Uterus (tissue), 2 donors: ENCODE results near the gene SMOC2.

ENCODE experiments used
- POLR2A ChIP-seq, 2 donors: fragments of 450-650 bp; IDR thresholded peaks; one replicate each; pipeline ENCODE4 v1.6.1; 2016; ENCODE audit warnings: antibody characterized with exemption in 2 of 2, mild to moderate bottlenecking in 1 of 2, moderate library complexity in 1 of 2
- TF ChIP-seq, protein P1 (sequence below), 4 experiments: fragments of 200-600 bp in 2 of 4; fragments of 450-650 bp in 2 of 4; sonication (generic) in 2 of 4; IDR thresholded peaks; one replicate each; pipeline ENCODE4 v1.5.1; 2016 to 2019; ENCODE audit warnings: antibody characterized with exemption in 4 of 4, mild to moderate bottlenecking in 2 of 4, moderate library complexity in 1 of 4

DNA sequence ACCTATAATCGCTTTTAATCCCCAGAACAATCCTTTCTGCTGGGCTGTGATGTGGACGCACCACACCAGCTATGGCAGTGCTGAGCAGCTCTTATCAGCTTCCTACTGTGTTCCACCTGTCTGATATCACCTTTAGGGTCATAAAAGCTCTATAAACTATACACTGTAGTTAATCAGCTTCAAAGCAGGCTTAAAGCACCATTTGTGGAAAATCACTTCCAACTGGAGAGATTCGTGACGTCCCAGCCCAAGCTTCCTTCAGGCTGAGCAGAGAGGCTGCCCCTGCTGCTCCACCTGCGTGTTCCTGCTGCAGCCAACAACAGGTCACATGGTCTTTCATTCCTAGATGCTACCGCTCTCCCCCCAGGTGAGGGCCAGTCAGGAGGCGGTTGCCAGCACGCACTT is 156.5 kb downstream of the SMOC2 start:
- no peak for TF ChIP-seq POLR2A (IDR thresholded peaks at IDR 0.05)
- TF ChIP-seq, protein P1, sequence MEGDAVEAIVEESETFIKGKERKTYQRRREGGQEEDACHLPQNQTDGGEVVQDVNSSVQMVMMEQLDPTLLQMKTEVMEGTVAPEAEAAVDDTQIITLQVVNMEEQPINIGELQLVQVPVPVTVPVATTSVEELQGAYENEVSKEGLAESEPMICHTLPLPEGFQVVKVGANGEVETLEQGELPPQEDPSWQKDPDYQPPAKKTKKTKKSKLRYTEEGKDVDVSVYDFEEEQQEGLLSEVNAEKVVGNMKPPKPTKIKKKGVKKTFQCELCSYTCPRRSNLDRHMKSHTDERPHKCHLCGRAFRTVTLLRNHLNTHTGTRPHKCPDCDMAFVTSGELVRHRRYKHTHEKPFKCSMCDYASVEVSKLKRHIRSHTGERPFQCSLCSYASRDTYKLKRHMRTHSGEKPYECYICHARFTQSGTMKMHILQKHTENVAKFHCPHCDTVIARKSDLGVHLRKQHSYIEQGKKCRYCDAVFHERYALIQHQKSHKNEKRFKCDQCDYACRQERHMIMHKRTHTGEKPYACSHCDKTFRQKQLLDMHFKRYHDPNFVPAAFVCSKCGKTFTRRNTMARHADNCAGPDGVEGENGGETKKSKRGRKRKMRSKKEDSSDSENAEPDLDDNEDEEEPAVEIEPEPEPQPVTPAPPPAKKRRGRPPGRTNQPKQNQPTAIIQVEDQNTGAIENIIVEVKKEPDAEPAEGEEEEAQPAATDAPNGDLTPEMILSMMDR (IDR thresholded peaks at IDR 0.05), result no peak
